Measurements from ENCODE around the gene KCTD16. TPM values are rescaled to one million over a fixed set of nuclear protein-coding genes. Genes with fewer than 3 reads are reported as not detected.

KCTD16 gene
- polyA plus RNA-seq, 2 of the 4 experiments (the other 2 are of a cell fraction): 0.10 to 0.32 TPM

- no peak for ATAC-seq
Observed at GRCh38 chr5:144308906-144309670, 138.4 kb downstream of the KCTD16 start.

GRCh38 chr5:144310621-144311020 lies 139.9 kb downstream of the KCTD16 start:
- FAIRE-seq (no peak), DNase-seq (ENCODE audit: low read depth in 1 of 2, low spot score in 1 of 2) (no peak), ATAC-seq (no peak)
- H3K4me3 ChIP-seq: no peak overlapping the region
- no peak overlapping the region for H3K27ac ChIP-seq
- H3K4me1 ChIP-seq: no peaks in the 10 kb centered on the region
- TF ChIP-seq MAX (IDR thresholded peaks at IDR 0.05) (no peak), HOXB13 (CRISPR knock-in tag; IDR thresholded peaks at IDR 0.05; ENCODE audit: low read depth) (no peak), CBX8 (IDR thresholded peaks at IDR 0.05) (no peak), HOXB5 (CRISPR knock-in tag; IDR thresholded peaks at IDR 0.05) (no peak), BHLHE40 (IDR thresholded peaks at IDR 0.05; ENCODE audit: low read depth, low read length) (no peak), JUN (IDR thresholded peaks at IDR 0.05) (no peak), HOXA7 (CRISPR knock-in tag; IDR thresholded peaks at IDR 0.05) (no peak), CHD2 (IDR thresholded peaks at IDR 0.05; ENCODE audit: low read length, partially characterized antibody) (no peak), ZC3H11A (IDR thresholded peaks at IDR 0.05) (no peak)
- TF ChIP-seq, protein P1, sequence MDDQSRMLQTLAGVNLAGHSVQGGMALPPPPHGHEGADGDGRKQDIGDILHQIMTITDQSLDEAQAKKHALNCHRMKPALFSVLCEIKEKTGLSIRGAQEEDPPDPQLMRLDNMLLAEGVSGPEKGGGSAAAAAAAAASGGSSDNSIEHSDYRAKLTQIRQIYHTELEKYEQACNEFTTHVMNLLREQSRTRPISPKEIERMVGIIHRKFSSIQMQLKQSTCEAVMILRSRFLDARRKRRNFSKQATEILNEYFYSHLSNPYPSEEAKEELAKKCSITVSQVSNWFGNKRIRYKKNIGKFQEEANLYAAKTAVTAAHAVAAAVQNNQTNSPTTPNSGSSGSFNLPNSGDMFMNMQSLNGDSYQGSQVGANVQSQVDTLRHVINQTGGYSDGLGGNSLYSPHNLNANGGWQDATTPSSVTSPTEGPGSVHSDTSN (IDR thresholded peaks at IDR 0.05): no peak
- H3K9me3 ChIP-seq: no peaks in the 10 kb centered on the region
- ChIA-PET CTCF (no interaction called here), POLR2A (no interaction called here)
- WGBS (ENCODE audit: missing lambda C conversion rate): 65% methylated on average over 2 of the region's 2 CpGs
- H3K4me2 ChIP-seq: no peak overlapping the region

More at GRCh38 chr5:144308906-144309670, 138.4 kb downstream of the KCTD16 start:
- H3K4me1 ChIP-seq: no peaks in the 10 kb centered on the region
- ChIA-PET POLR2A (no interaction called here), CTCF (no interaction called here)
- H3K4me3 ChIP-seq: no peak overlapping the region
- no peak overlapping the region for H3K27ac ChIP-seq
- 27% methylated on average over 5 of the region's 5 CpGs for WGBS (ENCODE audit: missing lambda C conversion rate)
- no peaks in the 10 kb centered on the region for H3K9me3 ChIP-seq
- no peak overlapping the region for H3K4me2 ChIP-seq
- no peak for FAIRE-seq
- no peak for TF ChIP-seq POLR2AphosphoS2 (conservative IDR thresholded peaks at IDR 0.05; ENCODE audit: low read length)
- no peak for TF ChIP-seq ZFP36 (IDR thresholded peaks at IDR 0.05; ENCODE audit: borderline replicate concordance, partially characterized antibody)
- TF ChIP-seq CHD2 (IDR thresholded peaks at IDR 0.05; ENCODE audit: low read length, partially characterized antibody): no peak
- no peak for TF ChIP-seq GATA3 (IDR thresholded peaks at IDR 0.05; ENCODE audit: borderline replicate concordance)
- no peak for TF ChIP-seq MAFK (IDR thresholded peaks at IDR 0.05; ENCODE audit: partially characterized antibody)
- no peak for TF ChIP-seq CHD4 (IDR thresholded peaks at IDR 0.05; ENCODE audit: borderline replicate concordance)
- no peak for TF ChIP-seq NR3C1 (IDR thresholded peaks at IDR 0.05)
- no peak for TF ChIP-seq HDAC2 (IDR thresholded peaks at IDR 0.05)
- TF ChIP-seq BHLHE40 (IDR thresholded peaks at IDR 0.05; ENCODE audit: low read depth, low read length): no peak
- no peak for TF ChIP-seq HOXB5 (CRISPR knock-in tag; IDR thresholded peaks at IDR 0.05)
- no peak for TF ChIP-seq RAD21 (conservative IDR thresholded peaks at IDR 0.05 in 1 of 2, IDR thresholded peaks at IDR 0.05 in 1 of 2)
- TF ChIP-seq JUN (IDR thresholded peaks at IDR 0.05): no peak
- no peak for DNase-seq (ENCODE audit: low read depth in 1 of 2, low spot score in 1 of 2)

DNA sequence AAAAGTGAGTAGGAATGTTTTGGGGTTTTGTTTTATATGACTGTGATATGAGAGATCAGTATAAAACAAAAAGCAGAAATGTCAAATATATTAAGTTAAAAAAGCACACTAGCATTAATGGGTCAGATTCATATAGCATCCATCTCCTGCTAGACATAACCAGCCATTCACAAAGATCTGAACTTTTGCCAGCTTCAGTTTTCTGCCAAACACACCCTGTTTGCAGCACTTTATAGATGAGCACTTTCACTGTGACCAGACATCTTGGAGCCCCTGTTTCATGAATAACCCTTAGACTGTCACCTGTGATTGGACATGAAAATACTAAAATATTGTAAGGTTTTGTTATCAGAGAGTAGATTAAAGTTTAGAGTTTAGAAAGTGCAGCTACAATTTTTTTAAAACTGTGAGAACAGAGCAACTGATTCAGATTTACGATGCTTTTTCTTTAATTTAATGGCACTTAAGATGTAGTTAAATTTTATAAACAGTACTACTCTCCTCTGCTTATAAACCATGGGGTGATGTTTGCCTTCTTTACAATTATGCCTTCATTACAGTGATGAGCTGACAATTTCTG lies 142.6 kb downstream of the KCTD16 start:
- POLR2A ChIA-PET: no interaction called here
- Histone ChIP-seq H3K4me2 (no peak overlapping the region), H3K27ac (no peak overlapping the region), H3K4me3 (no peak overlapping the region), H3K4me1 (no peaks in the 10 kb centered on the region), H3K9me3 (no peaks in the 10 kb centered on the region)
- CTCF ChIA-PET: no interaction called here
- no peak for DNase-seq (ENCODE audit: low read depth in 1 of 2, low spot score in 1 of 2)
- FAIRE-seq: no peak
- no peak for ATAC-seq
- WGBS (ENCODE audit: missing lambda C conversion rate): 33% methylated on average over 1 of the region's 1 CpG
- no peak for TF ChIP-seq TFCP2L1 (CRISPR knock-in tag; IDR thresholded peaks at IDR 0.05)
- TF ChIP-seq PHF8 (IDR thresholded peaks at IDR 0.05; ENCODE audit: borderline replicate concordance, low read depth): no peak
- TF ChIP-seq RNF2 (IDR thresholded peaks at IDR 0.05; ENCODE audit: borderline replicate concordance, low read depth): no peak
- TF ChIP-seq KDM1A (IDR thresholded peaks at IDR 0.05; ENCODE audit: low read depth): no peak
- TF ChIP-seq E2F6 (IDR thresholded peaks at IDR 0.05; ENCODE audit: borderline replicate concordance, low read depth): no peak
- no peak for TF ChIP-seq POLR2AphosphoS2 (conservative IDR thresholded peaks at IDR 0.05; ENCODE audit: low read length)
- TF ChIP-seq EP300 (IDR thresholded peaks at IDR 0.05): no peak
- TF ChIP-seq, protein P2, sequence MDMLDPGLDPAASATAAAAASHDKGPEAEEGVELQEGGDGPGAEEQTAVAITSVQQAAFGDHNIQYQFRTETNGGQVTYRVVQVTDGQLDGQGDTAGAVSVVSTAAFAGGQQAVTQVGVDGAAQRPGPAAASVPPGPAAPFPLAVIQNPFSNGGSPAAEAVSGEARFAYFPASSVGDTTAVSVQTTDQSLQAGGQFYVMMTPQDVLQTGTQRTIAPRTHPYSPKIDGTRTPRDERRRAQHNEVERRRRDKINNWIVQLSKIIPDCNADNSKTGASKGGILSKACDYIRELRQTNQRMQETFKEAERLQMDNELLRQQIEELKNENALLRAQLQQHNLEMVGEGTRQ (IDR thresholded peaks at IDR 0.05): no peak
- TF ChIP-seq HOXB5 (CRISPR knock-in tag; IDR thresholded peaks at IDR 0.05): no peak
- TF ChIP-seq HOXA7 (CRISPR knock-in tag; IDR thresholded peaks at IDR 0.05): no peak
- no peak for TF ChIP-seq FOSL2 (IDR thresholded peaks at IDR 0.05)
- TF ChIP-seq FOSL2 (CRISPR knock-in tag; IDR thresholded peaks at IDR 0.05): no peak
- no peak for TF ChIP-seq TP53 (CRISPR knock-in tag; IDR thresholded peaks at IDR 0.05)
- TF ChIP-seq GATA3 (IDR thresholded peaks at IDR 0.05; ENCODE audit: borderline replicate concordance): no peak
- no peak for TF ChIP-seq CHD2 (IDR thresholded peaks at IDR 0.05; ENCODE audit: low read length, partially characterized antibody)
